GM12878 (cell line): ENCODE data around the gene IL11.
"Not testable (repeated sequence)": the region's sequence is repeated elsewhere in the genome, so short reads cannot be mapped to it uniquely, and the experiment has no call there.

Experiments
- ATF2 ChIP-seq: IDR thresholded peaks from 2 replicates; pipeline ENCODE4 v1.6.1; 2012; ENCODE audit warnings: low read length, inconsistent platforms
- ATF7 ChIP-seq: fragments of 450-650 bp; IDR thresholded peaks from 2 replicates; pipeline ENCODE4 v1.6.1; 2016; ENCODE audit warnings: low read depth, mild to moderate bottlenecking
- CTCF ChIP-seq, 3 experiments: IDR thresholded peaks in 2 of 3; conservative IDR thresholded peaks in 1 of 3; 2 replicates each; pipeline ENCODE4 v1.5.1; 2011; ENCODE audit warnings: low read depth in 3 of 3, low read length in 3 of 3, mild to moderate bottlenecking in 3 of 3, control low read depth in 2 of 3, moderate library complexity in 2 of 3, inconsistent platforms in 1 of 3, mixed read lengths in 1 of 3; ENCODE audit not compliant: control insufficient read depth in 2 of 3, insufficient read depth in 1 of 3; ENCODE audit errors: extremely low read depth in 1 of 3
- EGR1 ChIP-seq, 2 experiments: IDR thresholded peaks; 1 replicate in 1 of 2; 2 replicates in 1 of 2; pipeline ENCODE4 v1.6.1; 2011 to 2012; ENCODE audit warnings: low read depth in 2 of 2, low read length in 2 of 2, borderline replicate concordance in 1 of 2, mild to moderate bottlenecking in 1 of 2, moderate library complexity in 1 of 2
- EP300 ChIP-seq, 2 experiments: fragments of 150-350 bp in 1 of 2; IDR thresholded peaks; 2 replicates each; pipeline ENCODE4 v1.6.1; 2011 to 2012; ENCODE audit warnings: low read depth in 2 of 2, low read length in 2 of 2, borderline replicate concordance in 1 of 2, improper control_type of control experiment in 1 of 2, inconsistent platforms in 1 of 2; ENCODE audit not compliant: control insufficient read depth in 1 of 2
- EZH2 ChIP-seq: IDR thresholded peaks from 2 replicates; pipeline ENCODE4 v1.6.1; 2012; ENCODE audit warnings: low read depth, mild to moderate bottlenecking, control low read depth, inconsistent platforms, low read length, borderline replicate concordance; ENCODE audit not compliant: control insufficient read depth
- KDM1A ChIP-seq: fragments of 200-600 bp; sonication (generic); IDR thresholded peaks from 2 replicates; pipeline ENCODE4 v1.6.1; 2016; ENCODE audit warnings: borderline replicate concordance
- POLR2AphosphoS5 ChIP-seq: IDR thresholded peaks from 2 replicates; pipeline ENCODE4 v1.6.1; 2011; ENCODE audit warnings: mild to moderate bottlenecking, low read length, inconsistent platforms
- RCOR1 ChIP-seq: conservative IDR thresholded peaks from 2 replicates; pipeline ENCODE4 v1.6.1; 2012; ENCODE audit warnings: low read depth, low read length, improper control_type of control experiment
- RELA ChIP-seq: fragments of 450-650 bp; IDR thresholded peaks from 2 replicates; pipeline ENCODE4 v1.8.0; 2014; ENCODE audit warnings: borderline replicate concordance; ENCODE audit not compliant: partially characterized antibody
- SIN3A ChIP-seq: IDR thresholded peaks from 2 replicates; pipeline ENCODE4 v1.6.1; 2012; ENCODE audit warnings: low read depth, low read length, improper control_type of control experiment
- SMC3 ChIP-seq: IDR thresholded peaks from 2 replicates; pipeline ENCODE4 v1.6.1; 2011; ENCODE audit warnings: low read length, improper control_type of control experiment, borderline replicate concordance
- SUZ12 ChIP-seq: fragments of 200-600 bp; sonication (generic); IDR thresholded peaks from one replicate; pipeline ENCODE4 v1.6.1; 2018; ENCODE audit warnings: antibody characterized with exemption, mild to moderate bottlenecking; ENCODE audit not compliant: unreplicated experiment
- TCF3 ChIP-seq: IDR thresholded peaks from 2 replicates; pipeline ENCODE4 v1.6.1; 2012; ENCODE audit warnings: low read depth, mild to moderate bottlenecking, low read length, borderline replicate concordance; ENCODE audit not compliant: insufficient read depth

- TF ChIP-seq RCOR1; CTCF (IDR thresholded peaks at IDR 0.05 in 2 of 3, conservative IDR thresholded peaks at IDR 0.05 in 1 of 3; ENCODE audit: control insufficient read depth in 2 of 3, extremely low read depth in 1 of 3, insufficient read depth in 1 of 3, low read depth in 3 of 3, low read length in 3 of 3); SMC3; POLR2AphosphoS5; ATF2; EZH2; SIN3A; RELA; EP300 (IDR thresholded peaks at IDR 0.05; ENCODE audit: borderline replicate concordance in 1 of 2, control insufficient read depth in 1 of 2, low read depth in 2 of 2, low read length in 2 of 2); EGR1 (IDR thresholded peaks at IDR 0.05; ENCODE audit: borderline replicate concordance in 1 of 2, low read depth in 2 of 2, low read length in 2 of 2); ATF7; TCF3; SUZ12; KDM1A: not testable (repeated sequence)
These were observed 40.5 kb downstream of the IL11 start for GRCh38 chr19:55329791-55330190.
